Endothelial cell of umbilical vein (primary cell): ENCODE results near the gene SLC24A3.

Experiments used
- CTCF ChIP-seq, 2 donors: IDR thresholded peaks; 1 replicate in 1 of 2; 2 replicates in 1 of 2; pipeline ENCODE4 v1.5.1; 2011; ENCODE audit warnings: low read length in 2 of 2, mild to moderate bottlenecking in 2 of 2, moderate library complexity in 2 of 2, control low read depth in 1 of 2, inconsistent platforms in 1 of 2, low read depth in 1 of 2; ENCODE audit not compliant: insufficient read depth in 1 of 2; ENCODE audit errors: extremely low read depth in 1 of 2
- EZH2 ChIP-seq: IDR thresholded peaks from 2 replicates; pipeline ENCODE4 v1.6.1; 2012; ENCODE audit warnings: borderline replicate concordance, low read depth, mild to moderate bottlenecking, moderate library complexity, low read length, inconsistent platforms; ENCODE audit not compliant: severe bottlenecking
- FOS ChIP-seq: IDR thresholded peaks from 2 replicates; pipeline ENCODE4 v1.6.1; 2011; ENCODE audit warnings: mild to moderate bottlenecking, low read length, moderate library complexity, borderline replicate concordance; ENCODE audit not compliant: insufficient read depth
- GATA2 ChIP-seq: IDR thresholded peaks from 2 replicates; pipeline ENCODE4 v1.7.0; 2011; ENCODE audit warnings: low read depth, mild to moderate bottlenecking, moderate library complexity, mixed read lengths, low read length; ENCODE audit not compliant: insufficient read length, insufficient read depth
- JUN ChIP-seq: IDR thresholded peaks from 2 replicates; pipeline ENCODE4 v1.6.1; 2011; ENCODE audit warnings: borderline replicate concordance, low read depth; ENCODE audit not compliant: insufficient read length, insufficient read depth
- MAX ChIP-seq: IDR thresholded peaks from 2 replicates; pipeline ENCODE4 v1.6.1; 2011; ENCODE audit not compliant: insufficient read depth, insufficient read length
- MYC ChIP-seq: IDR thresholded peaks from one replicate; pipeline ENCODE4 v1.6.1; 2011; ENCODE audit warnings: mild to moderate bottlenecking, low read depth, low read length
- POLR2A ChIP-seq: IDR thresholded peaks from 2 replicates; pipeline ENCODE4 v1.6.1; 2012; ENCODE audit warnings: low read depth, mild to moderate bottlenecking, control low read depth, low read length
- POLR2AphosphoS5 ChIP-seq: IDR thresholded peaks from 2 replicates; pipeline ENCODE4 v1.6.1; 2012; ENCODE audit warnings: low read depth, mild to moderate bottlenecking, control low read depth, low read length, moderate library complexity; ENCODE audit not compliant: insufficient read depth

DNA sequence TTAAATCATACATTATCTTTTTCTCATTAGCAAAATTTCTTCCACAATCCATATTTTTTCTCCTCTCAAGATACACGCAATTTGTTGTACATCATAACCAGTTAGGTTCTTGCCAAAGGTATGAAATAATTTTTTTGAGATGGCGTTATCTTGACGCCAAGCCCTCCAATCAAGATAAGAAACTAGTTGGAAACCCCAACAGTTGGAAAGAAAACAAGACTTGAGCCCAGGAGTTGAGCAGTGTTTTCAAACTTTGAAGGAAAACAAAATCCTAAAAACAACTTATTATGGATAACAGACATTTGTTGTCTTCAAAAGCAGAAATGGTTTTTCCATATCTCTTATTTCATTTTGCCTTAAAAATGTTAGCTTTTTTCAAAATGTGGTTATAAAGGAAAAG, 184.8 kb downstream of the SLC24A3 start:
- TF ChIP-seq CTCF (IDR thresholded peaks at IDR 0.05; ENCODE audit: extremely low read depth in 1 of 2, insufficient read depth in 1 of 2, low read depth in 1 of 2, low read length in 2 of 2) (no peak), POLR2A (no peak), MAX (no peak), FOS (no peak), POLR2AphosphoS5 (no peak), EZH2 (no peak), MYC (no peak), JUN (no peak), GATA2 (no peak)
